ENCODE measurements around the gene SPEF2. TPM values are rescaled to one million over a fixed set of nuclear protein-coding genes. Genes with fewer than 3 reads are reported as not detected.

SPEF2 gene
- total and polyA plus RNA-seq, 8 donors = 4.1 to 11.8 (median 6.2) TPM

DNA sequence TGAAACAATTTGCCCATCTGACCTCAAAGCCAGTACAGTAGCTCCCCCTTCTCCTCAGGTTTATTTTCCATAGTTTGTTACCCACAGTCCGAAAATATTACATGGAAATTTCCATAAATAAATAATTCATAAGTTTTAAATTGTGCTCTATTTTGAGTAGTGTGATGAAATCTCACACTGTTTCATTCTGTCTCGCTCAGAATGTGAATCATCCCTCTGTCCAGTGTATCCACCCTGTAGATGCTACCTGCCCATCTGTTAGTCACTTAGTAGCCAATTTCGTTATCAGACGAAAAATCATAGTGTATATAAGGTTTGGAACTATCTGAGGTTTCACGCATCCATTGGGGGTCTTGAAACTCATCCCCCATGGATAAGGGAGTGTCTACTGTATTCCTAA, 138.3 kb downstream of the SPEF2 start:
- no peak for ATAC-seq
- Histone ChIP-seq H3K4me3 (no peak overlapping the region), H3K27ac (no peak overlapping the region), H3K36me3 (no peaks in the 10 kb centered on the region), H3K27me3 (no peaks in the 10 kb centered on the region), H3K4me1 (no peaks in the 10 kb centered on the region), H3K9me3 (no peaks in the 10 kb centered on the region)
- no peak for FAIRE-seq
- intact Hi-C loops (cut with DNase I) = no loop called here
- WGBS, 2 donors = 76 to 85% methylated on average over 5 of the region's 5 CpGs
- no peak for TF ChIP-seq CTCF (IDR thresholded peaks at IDR 0.05)
- DNase-seq = no peak

DNA sequence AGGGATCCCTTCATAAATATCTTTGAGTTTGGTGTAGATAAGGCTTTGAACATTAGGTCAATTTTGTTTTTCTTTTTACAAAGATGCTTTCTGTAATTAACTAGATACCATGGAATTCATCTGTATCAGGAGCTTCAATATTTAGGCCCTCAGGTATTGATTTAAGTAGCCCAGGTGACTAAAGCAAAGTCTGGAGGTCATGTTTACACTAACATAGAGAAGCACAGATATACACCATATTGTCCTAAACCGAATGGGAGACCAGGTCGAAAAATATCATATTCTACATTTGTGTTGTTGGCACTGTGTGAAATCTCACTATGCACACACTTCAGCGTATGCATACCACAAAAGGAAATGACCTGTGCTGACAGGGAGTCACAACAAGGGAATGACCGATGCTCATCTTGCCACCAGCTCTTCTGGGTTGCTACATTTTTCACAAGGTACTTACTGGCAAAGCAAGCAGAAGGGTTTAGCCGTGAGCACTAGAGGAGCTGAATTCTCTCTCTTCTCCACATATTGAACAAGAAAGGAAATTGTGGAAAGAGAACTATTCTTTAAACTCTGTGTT, 140.6 kb downstream of the SPEF2 start:
- Histone ChIP-seq H3K36me3 (no peaks in the 10 kb centered on the region), H3K4me3 (no peak overlapping the region), H3K27ac (no peak overlapping the region), H3K4me1 (no peaks in the 10 kb centered on the region), H3K27me3 (no peaks in the 10 kb centered on the region), H3K9me3 (no peaks in the 10 kb centered on the region)
- intact Hi-C loops (cut with DNase I) = no loop called here
- ATAC-seq (no peak), FAIRE-seq (no peak), DNase-seq (no peak)
- 36 to 46% methylated on average over 5 of the region's 5 CpGs for WGBS, 2 donors
- TF ChIP-seq CTCF (IDR thresholded peaks at IDR 0.05) = no peak

DNA sequence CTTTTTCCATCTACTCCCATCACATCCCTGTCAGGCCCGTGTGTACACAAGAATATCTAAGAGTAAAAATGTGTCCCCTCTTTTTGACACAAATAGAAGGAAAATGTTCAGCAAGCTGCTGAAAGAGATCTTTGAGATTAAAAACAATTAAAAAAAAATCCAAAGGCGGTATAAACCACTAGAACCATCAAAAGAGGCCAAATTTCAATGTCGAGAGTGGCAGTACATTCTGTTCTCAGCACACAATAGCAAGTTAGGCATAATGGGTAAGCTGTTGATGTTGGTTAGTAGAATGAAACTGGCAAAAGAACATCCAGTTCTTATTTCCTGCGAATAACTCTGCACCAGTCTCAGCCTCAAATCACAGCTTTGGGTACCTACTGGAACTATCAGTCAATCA, 143.9 kb downstream of the SPEF2 start:
- FAIRE-seq = no peak
- no peak overlapping the region for H3K4me3 ChIP-seq
- no peak for TF ChIP-seq CTCF (IDR thresholded peaks at IDR 0.05)
- no peaks in the 10 kb centered on the region for H3K4me1 ChIP-seq
- H3K36me3 ChIP-seq = no peaks in the 10 kb centered on the region
- no peak for ATAC-seq
- 81 to 87% methylated on average over 4 of the region's 4 CpGs for whole genome bisulfite sequencing, 2 donors
- no peaks in the 10 kb centered on the region for H3K27me3 ChIP-seq
- no peak for DNase-seq
- intact Hi-C loops (cut with DNase I) = no loop called here
- no peak overlapping the region for H3K27ac ChIP-seq
- no peaks in the 10 kb centered on the region for H3K9me3 ChIP-seq

DNA sequence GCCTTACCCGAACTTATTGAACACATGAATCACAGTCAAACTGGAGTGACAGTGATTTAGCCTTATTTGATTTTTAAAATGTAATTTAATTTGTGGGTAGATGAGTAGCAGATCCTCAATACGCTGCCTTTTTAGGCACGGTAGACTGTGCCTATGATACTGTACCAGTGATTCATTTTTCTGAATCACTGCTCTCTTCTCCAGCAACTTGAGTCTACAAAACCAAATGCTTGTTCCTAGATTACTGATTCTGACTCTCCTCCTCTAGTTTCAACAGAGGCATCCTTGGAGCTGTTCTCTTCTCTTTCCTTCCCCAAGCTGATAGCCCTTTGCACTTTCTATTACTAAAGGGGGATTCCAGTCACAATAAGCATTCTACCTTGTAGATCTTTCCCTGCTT, 144.7 kb downstream of the SPEF2 start:
- TF ChIP-seq CTCF (IDR thresholded peaks at IDR 0.05) = no peak
- no peak for ATAC-seq
- Histone ChIP-seq H3K4me3 (no peak overlapping the region), H3K27me3 (no peaks in the 10 kb centered on the region), H3K4me1 (no peaks in the 10 kb centered on the region), H3K27ac (no peak overlapping the region), H3K36me3 (no peaks in the 10 kb centered on the region), H3K9me3 (no peaks in the 10 kb centered on the region)
- DNase-seq = no peak
- FAIRE-seq = no peak
- intact Hi-C loops (cut with DNase I) = no loop called here
- WGBS, 2 donors = 81 to 93% methylated on average over 3 of the region's 3 CpGs

GRCh38 chr5:35765921-35766320, 148.3 kb downstream of the SPEF2 start:
- no peak for FAIRE-seq
- DNase-seq = no peak
- intact Hi-C loops (cut with DNase I) = no loop called here
- Histone ChIP-seq H3K9me3 (no peaks in the 10 kb centered on the region), H3K4me1 (no peaks in the 10 kb centered on the region), H3K4me3 (no peak overlapping the region), H3K27ac (no peak overlapping the region), H3K27me3 (no peaks in the 10 kb centered on the region), H3K36me3 (no peaks in the 10 kb centered on the region)
- no peak for TF ChIP-seq CTCF (IDR thresholded peaks at IDR 0.05)
- ATAC-seq = no peak
- 37 to 56% methylated on average over 1 of the region's 1 CpG for WGBS, 2 donors

Data from pancreas (tissue), 10 donors.